ENCODE results near the gene COL5A3. TPM values are rescaled to one million over a fixed set of nuclear protein-coding genes. Genes with fewer than 3 reads are reported as not detected.
"Not testable (repeated sequence)": the region's sequence is repeated elsewhere in the genome, so short reads cannot be mapped to it uniquely, and the experiment has no call there.

COL5A3 gene
- total RNA-seq, 1 experiment from 2014 or later, result 0.11 TPM

GRCh38 chr19:9932835-9933234, 77.5 kb downstream of the COL5A3 start:
- no peak overlapping the region for H3K4me3 ChIP-seq (ENCODE audit: low read length)
- H3K9me3 ChIP-seq (ENCODE audit: low read length), result no peaks in the 10 kb centered on the region
- no peaks in the 10 kb centered on the region for H3K9me2 ChIP-seq (replicated peaks; ENCODE audit: low read length)
- no peaks in the 10 kb centered on the region for H4K20me1 ChIP-seq (ENCODE audit: low read length)
- DNase-seq (no peak), ATAC-seq (no peak)
- no peaks in the 10 kb centered on the region for H3F3A ChIP-seq (ENCODE audit: low read length, unreplicated experiment)
- POLR2A ChIA-PET (ENCODE audit: unreplicated experiment), result no interaction called here
- H3K27me3 ChIP-seq (ENCODE audit: low read length), result peaks cover 14% of the 10 kb centered on the region
- no peak overlapping the region for H3K4me2 ChIP-seq (ENCODE audit: low read length)
- no peaks in the 10 kb centered on the region for H3K36me3 ChIP-seq (ENCODE audit: low read depth, low read length)
- H3K79me2 ChIP-seq (ENCODE audit: low read length), result no peaks in the 10 kb centered on the region
- no peak overlapping the region for H3K27ac ChIP-seq (ENCODE audit: low read length)
- CTCF ChIA-PET, result interaction anchor here (0.6 to 3.7 kb wide), 4 partner anchors 67 to 503 kb away, joined by 3 to 30 read pairs (median 6); no protein-coding TSS in a partner anchor
- peaks cover 5% of the 10 kb centered on the region for H3K4me1 ChIP-seq (ENCODE audit: insufficient read depth, low read length)
- no peak overlapping the region for H2AFZ ChIP-seq (ENCODE audit: low read length)
- intact Hi-C loops (cut with micrococcal nuclease), result no loop called here
- BruUV-seq (replicated peaks), result no TSS peak
- no peak overlapping the region for H3K9ac ChIP-seq (ENCODE audit: low read length)
- TF ChIP-seq EZH2 (IDR thresholded peaks at IDR 0.05; ENCODE audit: low read length, unreplicated experiment) (no peak), EZH2phosphoT487 (IDR thresholded peaks at IDR 0.05; ENCODE audit: borderline replicate concordance, low read length) (no peak), CTCF (conservative IDR thresholded peaks at IDR 0.05; ENCODE audit: low read depth, low read length) (no peak)

- Histone ChIP-seq H3K9me2 (replicated peaks; ENCODE audit: low read length) (no peaks in the 10 kb centered on the region), H3K9ac (ENCODE audit: low read length) (no peak overlapping the region), H3K27me3 (ENCODE audit: low read length) (peaks cover 14% of the 10 kb centered on the region), H3K4me1 (ENCODE audit: insufficient read depth, low read length) (peaks cover 5% of the 10 kb centered on the region), H3K4me3 (ENCODE audit: low read length) (no peak overlapping the region), H3K4me2 (ENCODE audit: low read length) (no peak overlapping the region), H3K36me3 (ENCODE audit: low read depth, low read length) (no peaks in the 10 kb centered on the region), H3K27ac (ENCODE audit: low read length) (no peak overlapping the region), H2AFZ (ENCODE audit: low read length) (no peak overlapping the region), H3K9me3 (ENCODE audit: low read length) (no peaks in the 10 kb centered on the region), H4K20me1 (ENCODE audit: low read length) (no peaks in the 10 kb centered on the region), H3F3A (ENCODE audit: low read length, unreplicated experiment) (no peaks in the 10 kb centered on the region), H3K79me2 (ENCODE audit: low read length) (no peaks in the 10 kb centered on the region)
- intact Hi-C loops (cut with micrococcal nuclease), result no loop called here
- ATAC-seq, result no peak
- DNase-seq, result no peak
- ChIA-PET POLR2A (ENCODE audit: unreplicated experiment) (interaction anchor here (0.5 kb wide), 1 partner anchor 190 kb away, joined by 4 read pairs; no protein-coding TSS in a partner anchor), CTCF (interaction anchor here (1.3 to 3.7 kb wide), 3 partner anchors 69 to 164 kb away, joined by 3 to 30 read pairs (median 10); no protein-coding TSS in a partner anchor)
- no TSS peak for BruUV-seq (replicated peaks)
- TF ChIP-seq CTCF (conservative IDR thresholded peaks at IDR 0.05; ENCODE audit: low read depth, low read length) (no peak), EZH2phosphoT487 (IDR thresholded peaks at IDR 0.05; ENCODE audit: borderline replicate concordance, low read length) (no peak)
Observed at GRCh38 chr19:9931629-9932028, 78.7 kb downstream of the COL5A3 start.

GRCh38 chr19:9923440-9923839, 86.9 kb downstream of the COL5A3 start:
- no peak for TF ChIP-seq EZH2 (IDR thresholded peaks at IDR 0.05; ENCODE audit: low read length, unreplicated experiment)
- no peak for TF ChIP-seq EZH2phosphoT487 (IDR thresholded peaks at IDR 0.05; ENCODE audit: borderline replicate concordance, low read length)
- no peak for TF ChIP-seq CTCF (conservative IDR thresholded peaks at IDR 0.05; ENCODE audit: low read depth, low read length)
- BruUV-seq (replicated peaks), result no TSS peak
- POLR2A ChIA-PET (ENCODE audit: unreplicated experiment), result no interaction called here
- no peaks in the 10 kb centered on the region for H4K20me1 ChIP-seq (ENCODE audit: low read length)
- no peak for ATAC-seq
- H3K9me3 ChIP-seq (ENCODE audit: low read length), result no peaks in the 10 kb centered on the region
- H3K27ac ChIP-seq (ENCODE audit: low read length), result no peak overlapping the region
- no peak overlapping the region for H3K4me3 ChIP-seq (ENCODE audit: low read length)
- H3F3A ChIP-seq (ENCODE audit: low read length, unreplicated experiment), result no peaks in the 10 kb centered on the region
- no peak overlapping the region for H2AFZ ChIP-seq (ENCODE audit: low read length)
- no peaks in the 10 kb centered on the region for H3K4me1 ChIP-seq (ENCODE audit: insufficient read depth, low read length)
- no peaks in the 10 kb centered on the region for H3K79me2 ChIP-seq (ENCODE audit: low read length)
- H3K4me2 ChIP-seq (ENCODE audit: low read length), result no peak overlapping the region
- no peaks in the 10 kb centered on the region for H3K9me2 ChIP-seq (replicated peaks; ENCODE audit: low read length)
- H3K27me3 ChIP-seq (ENCODE audit: low read length), result no peaks in the 10 kb centered on the region
- CTCF ChIA-PET, result no interaction called here
- no peaks in the 10 kb centered on the region for H3K36me3 ChIP-seq (ENCODE audit: low read depth, low read length)
- intact Hi-C loops (cut with micrococcal nuclease), result no loop called here
- no peak for DNase-seq
- H3K9ac ChIP-seq (ENCODE audit: low read length), result no peak overlapping the region

GRCh38 chr19:9922782-9923379, 87.4 kb downstream of the COL5A3 start:
- H3K9me2 ChIP-seq (replicated peaks; ENCODE audit: low read length); H3K79me2 ChIP-seq (ENCODE audit: low read length); POLR2A ChIA-PET (ENCODE audit: unreplicated experiment); H3K4me1 ChIP-seq (ENCODE audit: insufficient read depth, low read length); H3K27ac ChIP-seq (ENCODE audit: low read length); H3K36me3 ChIP-seq (ENCODE audit: low read depth, low read length); H3K4me2 ChIP-seq (ENCODE audit: low read length); H3K27me3 ChIP-seq (ENCODE audit: low read length); BruUV-seq (replicated peaks); H3K4me3 ChIP-seq (ENCODE audit: low read length); ATAC-seq; DNase-seq; CTCF ChIA-PET; H2AFZ ChIP-seq (ENCODE audit: low read length); H3K9me3 ChIP-seq (ENCODE audit: low read length); H3K9ac ChIP-seq (ENCODE audit: low read length); intact Hi-C loops (cut with micrococcal nuclease); H4K20me1 ChIP-seq (ENCODE audit: low read length); H3F3A ChIP-seq (ENCODE audit: low read length, unreplicated experiment): not testable (repeated sequence)
